Umbilical cord (tissue), 2 donors: ENCODE measurements around the gene REC114. TPM values are rescaled to one million over a fixed set of nuclear protein-coding genes. Genes with fewer than 3 reads are reported as not detected.
"Not testable (repeated sequence)": the region's sequence is repeated elsewhere in the genome, so short reads cannot be mapped to it uniquely, and the experiment has no call there.

Experiments used
- DNase-seq: peaks from one replicate; pipeline ENCODE4 v3.0.0-alpha.2; 2015; ENCODE audit warnings: low spot score
- total RNA-seq: library from RNA; depleted of rRNA; stranded (reverse); fragments of >200 nt; gene quantifications from one replicate; pipeline ENCODE4 v1.2.3, GENCODE V29; 2014; ENCODE audit warnings: low replicate concordance; ENCODE audit not compliant: insufficient read depth

REC114 gene
- total RNA-seq, 1 donor from 2014 or later = not detected

- no peak for DNase-seq
Measured at GRCh38 chr15:73527598-73527997, 84.6 kb downstream of the REC114 start.

DNA sequence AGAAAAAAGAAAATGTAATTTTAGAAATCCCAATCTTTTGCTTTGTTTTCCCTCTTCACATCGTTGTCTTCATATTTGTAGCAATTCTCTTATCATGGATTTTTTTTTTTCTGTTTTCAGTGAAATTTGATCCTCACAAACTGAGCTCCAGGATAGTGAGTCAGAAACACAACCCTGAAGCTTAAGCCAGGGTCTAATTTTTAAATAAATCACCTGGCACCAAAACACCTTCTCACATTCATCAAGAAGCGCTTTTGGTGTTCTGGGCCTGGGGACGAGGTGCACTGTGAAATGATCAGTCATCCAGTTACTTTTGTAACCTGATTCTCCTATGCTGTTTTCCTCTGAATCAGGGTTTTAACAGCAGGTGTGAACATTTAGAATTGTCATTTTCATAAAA, 87.7 kb downstream of the REC114 start:
- no peak for DNase-seq

DNA sequence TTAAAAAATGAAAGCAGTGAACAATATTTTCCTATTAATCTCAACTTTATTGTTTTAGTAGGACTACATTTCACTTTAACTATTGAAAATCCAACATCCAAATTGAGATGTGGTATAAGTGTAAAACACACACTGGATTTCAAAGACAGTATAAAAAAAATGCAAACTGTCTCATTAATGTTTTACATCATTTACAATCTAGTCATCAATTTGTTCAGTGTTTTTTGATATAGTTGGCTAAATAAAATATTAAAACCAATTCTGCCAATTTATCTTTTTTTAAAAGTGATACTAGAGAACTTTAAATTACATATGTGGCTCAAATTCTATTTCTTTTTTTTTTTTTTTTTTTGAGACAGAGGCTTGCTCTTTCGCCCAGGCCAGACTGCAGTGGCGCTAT, 95.2 kb downstream of the REC114 start:
- DNase-seq = no peak

- no peak for DNase-seq
Measured at GRCh38 chr15:73538563-73539211, 95.7 kb downstream of the REC114 start.

DNA sequence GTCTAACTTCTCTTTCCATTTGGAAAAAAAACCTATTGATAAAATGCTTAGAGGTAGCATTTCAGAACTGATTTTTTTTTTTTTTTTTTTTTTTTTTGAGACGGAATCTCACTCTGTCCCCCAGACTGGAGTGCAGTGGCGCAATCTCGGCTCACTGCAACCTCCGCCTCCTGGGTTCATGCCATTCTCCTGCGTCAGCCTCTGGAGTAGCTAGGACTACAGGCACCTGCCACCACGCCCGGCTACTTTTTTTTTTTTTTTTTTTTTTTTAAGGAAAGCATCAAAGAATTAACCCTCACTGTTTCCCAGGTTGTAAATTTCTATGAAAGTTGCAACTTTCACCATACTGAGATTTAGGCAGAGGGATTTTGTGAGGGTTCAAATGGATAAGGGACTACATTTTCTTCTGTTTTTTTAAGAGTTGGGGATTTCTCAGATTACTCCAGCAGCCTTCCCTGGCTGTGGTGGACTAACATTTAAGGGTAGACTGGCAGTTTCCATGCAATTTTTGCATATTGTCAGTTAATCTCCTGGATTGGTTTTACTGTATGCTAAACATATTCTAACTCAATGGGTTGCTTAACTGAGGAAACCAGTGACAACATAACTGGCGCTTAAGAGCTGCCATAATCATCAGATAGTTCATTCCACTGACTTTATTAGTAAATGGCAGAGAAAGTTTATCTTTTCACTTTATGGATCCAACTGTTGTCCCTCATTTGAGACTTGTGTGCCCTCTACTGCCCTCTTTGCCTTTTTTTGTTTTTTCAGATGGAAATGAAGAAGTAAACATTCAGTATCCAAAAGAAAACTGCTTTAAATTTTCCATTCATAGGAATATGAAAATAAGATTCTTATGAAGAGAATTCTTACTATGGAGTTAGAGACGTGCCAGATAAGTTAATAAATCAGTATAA, 96.5 kb downstream of the REC114 start:
- no peak for DNase-seq

- no peak for DNase-seq
Measured at GRCh38 chr15:73540161-73540560, 97.2 kb downstream of the REC114 start.

GRCh38 chr15:73541479-73541878, 98.5 kb downstream of the REC114 start:
- no peak for DNase-seq

DNA sequence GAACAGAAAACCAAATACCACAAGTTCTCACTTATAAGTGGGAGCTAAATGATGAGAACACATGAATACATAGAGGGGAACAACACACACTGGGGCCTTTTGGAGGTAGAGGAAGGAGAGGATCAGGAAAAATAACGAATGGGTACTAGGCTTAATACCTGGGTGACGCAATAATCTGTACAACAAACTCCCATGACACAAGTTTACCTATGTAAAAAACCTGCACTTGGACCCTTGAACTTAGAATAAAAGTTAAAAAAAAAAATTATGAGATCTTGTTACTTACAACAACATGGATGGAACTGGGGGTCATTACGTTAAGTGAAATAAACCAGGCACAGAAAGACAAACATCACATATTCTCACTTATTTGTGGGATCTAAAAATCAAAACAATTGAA, 106.0 kb downstream of the REC114 start:
- not testable (repeated sequence) for DNase-seq

GRCh38 chr15:73550190-73550589, 107.2 kb downstream of the REC114 start:
- no peak for DNase-seq

DNA sequence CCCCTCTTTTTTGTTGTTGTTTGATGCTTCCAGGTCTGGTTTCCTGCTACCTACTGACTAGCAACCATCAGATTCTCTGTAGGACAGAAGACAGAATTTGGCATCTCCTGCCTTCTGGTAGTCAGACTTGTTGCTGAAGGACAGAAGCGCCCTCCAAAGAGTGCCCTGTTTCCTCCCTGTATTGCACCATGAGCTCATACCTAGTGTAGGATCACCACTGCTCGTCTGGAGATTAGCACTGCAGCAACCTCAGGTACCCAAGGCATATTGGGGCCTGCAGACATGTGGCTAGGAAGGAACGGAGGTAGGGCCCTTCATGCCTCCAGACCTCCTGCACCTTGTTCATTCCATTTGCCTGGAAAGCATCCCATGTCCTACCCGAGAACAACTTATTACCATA, 112.1 kb downstream of the REC114 start:
- DNase-seq = no peak

GRCh38 chr15:73558529-73558928, 115.6 kb downstream of the REC114 start:
- DNase-seq = no peak

DNA sequence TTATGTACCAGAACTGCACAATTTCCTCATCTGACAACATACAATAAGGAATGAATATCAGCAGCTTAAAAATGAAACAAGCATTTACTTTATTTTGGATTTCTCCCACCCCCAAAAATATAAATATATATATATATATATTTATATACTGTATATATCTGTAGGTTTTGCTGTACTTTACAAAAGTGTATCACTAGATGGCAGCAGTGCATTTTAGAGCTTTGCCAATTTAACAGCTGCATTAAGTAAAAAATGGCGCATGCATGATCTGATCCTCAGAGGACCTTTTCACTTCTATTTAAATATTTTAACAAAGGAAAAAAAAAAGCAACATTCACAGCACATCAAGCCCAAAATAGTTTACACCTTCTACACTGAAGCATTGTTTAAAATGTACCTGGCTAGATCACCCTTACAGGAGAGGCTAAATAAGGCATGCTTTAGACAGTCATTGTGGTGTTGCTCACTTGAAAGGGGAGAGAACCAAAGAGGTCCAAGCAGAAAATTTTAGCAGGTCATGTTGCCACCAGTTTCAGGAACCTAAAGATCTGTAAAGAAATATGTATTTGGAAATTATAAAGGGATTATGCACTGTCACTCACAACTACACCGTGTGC, 117.6 kb downstream of the REC114 start:
- DNase-seq = peak; percentile 81

DNA sequence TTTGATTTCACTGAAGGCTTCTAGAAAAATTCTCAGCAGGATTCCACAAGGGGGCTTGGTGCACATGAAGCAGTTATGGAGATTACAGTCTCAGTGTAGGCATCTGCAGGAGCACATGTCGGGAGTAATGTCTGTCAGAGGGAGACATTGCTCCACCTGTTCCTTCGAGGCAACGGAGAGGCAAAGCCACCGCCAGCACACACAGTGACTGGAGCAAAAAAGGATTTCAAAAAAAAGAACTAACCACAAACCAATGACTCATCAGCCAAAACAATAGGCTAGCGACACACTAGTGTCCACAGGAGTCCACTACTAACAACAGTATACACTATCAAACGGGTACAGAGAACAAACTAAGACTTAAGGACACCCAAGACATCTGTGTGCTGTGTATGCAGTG, 121.3 kb downstream of the REC114 start:
- DNase-seq = no peak

- no peak for DNase-seq
Measured at GRCh38 chr15:73567020-73567419, 124.1 kb downstream of the REC114 start.

DNA sequence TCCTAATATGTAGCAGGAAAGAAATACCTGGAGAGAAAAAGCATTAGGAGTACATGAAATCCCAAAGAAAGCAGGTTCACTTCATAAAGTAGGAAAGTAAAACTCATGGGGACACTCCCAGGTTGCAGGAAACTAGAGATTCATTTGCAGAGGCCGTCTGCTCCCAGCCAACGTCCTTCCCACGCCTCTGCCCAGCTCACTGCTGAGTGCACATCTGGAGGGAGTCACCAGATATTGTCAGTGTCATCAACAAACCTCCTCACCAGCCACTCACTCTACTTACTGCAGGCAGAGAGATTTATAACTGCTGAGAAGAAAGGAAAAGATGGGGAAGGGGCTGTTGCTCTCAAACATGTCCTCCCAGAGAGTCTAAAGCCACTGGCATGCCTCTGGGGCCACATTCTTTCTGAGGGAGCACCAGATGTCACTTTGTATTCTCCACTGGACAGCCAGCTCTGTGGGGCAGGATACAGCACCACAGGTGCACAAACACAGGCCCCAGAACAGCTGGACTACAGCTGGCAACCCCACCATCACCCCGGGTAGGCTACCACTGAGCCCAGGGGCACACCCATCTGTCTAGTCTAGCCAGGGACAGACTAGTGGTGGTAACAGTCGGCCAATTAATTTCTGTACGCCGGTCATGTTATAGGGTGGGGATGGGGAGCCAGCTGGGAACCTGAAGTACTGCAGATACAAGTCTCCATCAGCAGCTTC, 125.8 kb downstream of the REC114 start:
- DNase-seq = no peak

GRCh38 chr15:73569361-73569760, 126.4 kb downstream of the REC114 start:
- no peak for DNase-seq

GRCh38 chr15:73570355-73571032, 127.5 kb downstream of the REC114 start:
- DNase-seq = no peak

DNA sequence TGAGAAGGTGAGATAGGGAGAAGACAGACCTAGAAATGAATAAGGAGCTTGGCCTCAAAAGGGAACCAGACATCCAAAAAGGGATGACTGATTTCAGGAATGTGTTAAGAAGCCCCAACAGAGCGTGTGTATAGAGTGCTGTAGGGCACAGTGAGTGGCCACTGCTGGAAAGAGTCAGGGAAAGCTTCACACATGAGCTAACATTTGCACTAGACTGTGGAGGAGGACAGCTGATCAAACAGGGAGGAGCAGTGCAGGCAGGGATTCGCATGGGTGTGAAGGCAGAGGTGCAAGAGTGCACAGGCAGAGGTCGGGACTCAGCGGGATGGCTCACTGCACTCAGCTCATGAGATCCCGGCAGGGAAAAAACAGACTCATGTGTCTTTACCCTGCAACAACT, 128.4 kb downstream of the REC114 start:
- no peak for DNase-seq

- DNase-seq = no peak
Measured at GRCh38 chr15:73572296-73572695, 129.3 kb downstream of the REC114 start.

DNA sequence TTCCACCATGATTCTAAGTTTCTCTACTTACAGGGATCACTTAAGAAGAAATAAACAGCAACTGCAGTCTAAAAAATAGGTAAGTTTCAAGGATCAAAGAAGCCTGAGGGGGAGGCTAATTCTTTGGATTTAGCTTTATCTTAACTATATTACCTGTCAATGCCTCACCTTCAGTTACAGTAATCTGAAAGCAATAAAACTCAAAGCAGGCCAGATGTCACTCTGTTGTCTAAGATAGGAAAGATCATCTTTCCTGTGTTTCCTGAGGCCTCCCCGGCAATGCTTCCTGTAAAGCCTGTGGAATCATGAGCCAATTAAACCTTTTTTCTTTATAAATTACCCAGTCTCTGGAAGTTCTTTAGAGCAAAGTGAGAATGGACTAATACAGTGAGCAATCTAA, 130.1 kb downstream of the REC114 start:
- no peak for DNase-seq

DNA sequence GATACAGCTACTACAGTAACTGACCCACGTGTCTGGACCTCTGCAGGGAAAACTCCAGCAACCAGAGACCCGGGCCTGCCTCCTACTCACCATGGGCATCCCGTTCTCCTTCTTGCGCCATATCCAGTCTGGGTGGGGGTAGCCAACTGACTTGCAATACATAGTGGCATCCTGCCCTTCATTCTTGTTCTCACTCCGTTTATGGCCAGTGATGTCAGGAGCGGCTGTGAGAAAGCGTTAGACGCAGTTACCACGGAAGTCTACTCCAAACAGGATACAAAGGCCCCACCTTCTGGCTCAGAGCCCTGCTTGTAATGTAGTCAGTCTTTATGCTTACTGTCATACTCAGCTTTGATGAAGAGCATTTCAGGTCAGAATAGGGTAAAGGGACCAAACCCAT, 130.6 kb downstream of the REC114 start:
- peak; percentile 9 for DNase-seq
